DND-41 (cell line): Measurements from ENCODE around the gene KCND3.

ENCODE experiments used
- ATAC-seq: fragments of 200-7000 bp; cut with Tn5 transposase; 3 replicates; pipeline ENCODE4 v1.9.1; 2021; ENCODE audit warnings: low read depth; ENCODE audit not compliant: insufficient read depth
- DNase-seq: peaks from one replicate; pipeline ENCODE4 v3.0.0-alpha.2; 2020
- H2AFZ ChIP-seq: 2 replicates; pipeline ENCODE4 v1.6.0; 2012; ENCODE audit warnings: low read depth, low read length
- H3K27ac ChIP-seq: 2 replicates; pipeline ENCODE4 v1.5.1; 2012; ENCODE audit warnings: low read length, inconsistent platforms
- H3K27me3 ChIP-seq: fragments of 200-600 bp; sonication (generic); 2 replicates; pipeline ENCODE4 v1.6.0; 2012; ENCODE audit warnings: low read length, mild to moderate bottlenecking, inconsistent platforms; ENCODE audit not compliant: insufficient read depth, poor library complexity
- H3K36me3 ChIP-seq: 2 replicates; pipeline ENCODE4 v1.5.1; 2012; ENCODE audit warnings: low read length, inconsistent platforms; ENCODE audit not compliant: insufficient read depth
- H3K4me1 ChIP-seq: 2 replicates; pipeline ENCODE4 v1.5.1; 2012; ENCODE audit warnings: mild to moderate bottlenecking, low read length; ENCODE audit not compliant: insufficient read depth
- H3K4me2 ChIP-seq: 2 replicates; pipeline ENCODE4 v1.6.0; 2012; ENCODE audit warnings: mild to moderate bottlenecking, moderate library complexity, low read length, inconsistent platforms; ENCODE audit not compliant: insufficient read depth
- H3K4me3 ChIP-seq, 2 experiments: fragments of 200-600 bp in 1 of 2; shearing (Covaris generic) in 1 of 2; 2 replicates each; pipeline ENCODE4 v1.5.1; 2012 to 2016; ENCODE audit warnings: inconsistent platforms in 2 of 2, low read length in 2 of 2, mild to moderate bottlenecking in 2 of 2, low read depth in 1 of 2, moderate library complexity in 1 of 2
- H3K79me2 ChIP-seq: 2 replicates; pipeline ENCODE4 v1.6.0; 2012; ENCODE audit warnings: low read length, inconsistent platforms; ENCODE audit not compliant: insufficient read depth
- H3K9ac ChIP-seq: 2 replicates; pipeline ENCODE4 v1.6.0; 2012; ENCODE audit warnings: low read depth, mild to moderate bottlenecking, inconsistent platforms, low read length, moderate library complexity
- H3K9me3 ChIP-seq: 2 replicates; pipeline ENCODE4 v1.5.1; 2012; ENCODE audit warnings: low read length, moderate library complexity, mild to moderate bottlenecking, inconsistent platforms; ENCODE audit not compliant: insufficient read depth, severe bottlenecking
- H4K20me1 ChIP-seq: 2 replicates; pipeline ENCODE4 v1.6.0; 2012; ENCODE audit warnings: low read length; ENCODE audit not compliant: insufficient read depth
- CTCF ChIP-seq: IDR thresholded peaks from 2 replicates; pipeline ENCODE4 v1.5.1; 2012; ENCODE audit warnings: borderline replicate concordance, low read length, moderate library complexity, mild to moderate bottlenecking; ENCODE audit not compliant: poor library complexity, severe bottlenecking; ENCODE audit errors: extremely low read depth
- EZH2 ChIP-seq: IDR thresholded peaks from 3 replicates; pipeline ENCODE4 v1.6.1; 2012; ENCODE audit warnings: borderline replicate concordance, low read depth, mild to moderate bottlenecking, moderate library complexity, low read length, inconsistent platforms; ENCODE audit not compliant: severe bottlenecking

Gene KCND3

DNA sequence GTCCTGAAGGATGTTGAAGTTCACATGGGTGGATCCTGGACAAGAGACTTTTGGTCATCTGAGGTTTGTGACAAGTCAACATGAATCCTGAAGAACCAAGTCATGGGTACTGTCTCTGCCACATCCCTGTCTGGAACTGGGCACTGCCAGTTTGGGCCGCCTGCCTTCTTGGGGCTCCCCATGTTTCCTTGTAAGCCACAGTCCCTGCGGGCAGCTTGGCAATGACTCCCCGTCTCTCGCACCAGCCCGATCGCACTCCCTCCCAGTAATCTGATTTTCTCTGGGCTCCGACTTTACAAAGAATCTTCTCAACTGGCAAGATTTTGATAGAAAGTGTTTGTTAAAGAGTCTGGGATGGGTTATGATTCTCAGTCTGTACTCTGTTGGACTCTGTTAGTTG, 153.4 kb downstream of the KCND3 start:
- H3K4me1 ChIP-seq = no peaks in the 10 kb centered on the region
- ATAC-seq = no peak
- H3K9ac ChIP-seq = no peak overlapping the region
- H3K36me3 ChIP-seq = no peaks in the 10 kb centered on the region
- no peak for DNase-seq
- H3K79me2 ChIP-seq = no peaks in the 10 kb centered on the region
- peaks cover 5% of the 10 kb centered on the region for H3K27me3 ChIP-seq
- H3K27ac ChIP-seq = no peak overlapping the region
- TF ChIP-seq EZH2 (no peak), CTCF (no peak)
- no peak overlapping the region for H2AFZ ChIP-seq
- H3K4me2 ChIP-seq = no peak overlapping the region
- H3K9me3 ChIP-seq = no peaks in the 10 kb centered on the region
- no peaks in the 10 kb centered on the region for H4K20me1 ChIP-seq
- no peak overlapping the region for H3K4me3 ChIP-seq

GRCh38 chr1:111835514-111835913, 154.0 kb downstream of the KCND3 start:
- Histone ChIP-seq H3K9ac (no peak overlapping the region), H3K9me3 (no peaks in the 10 kb centered on the region), H3K36me3 (no peaks in the 10 kb centered on the region), H3K4me1 (no peaks in the 10 kb centered on the region), H3K4me3 (no peak overlapping the region), H2AFZ (no peak overlapping the region), H3K27ac (no peak overlapping the region), H3K4me2 (no peak overlapping the region), H4K20me1 (no peaks in the 10 kb centered on the region), H3K27me3 (peaks cover 5% of the 10 kb centered on the region), H3K79me2 (no peaks in the 10 kb centered on the region)
- TF ChIP-seq CTCF (no peak), EZH2 (no peak)
- DNase-seq = no peak
- no peak for ATAC-seq

DNA sequence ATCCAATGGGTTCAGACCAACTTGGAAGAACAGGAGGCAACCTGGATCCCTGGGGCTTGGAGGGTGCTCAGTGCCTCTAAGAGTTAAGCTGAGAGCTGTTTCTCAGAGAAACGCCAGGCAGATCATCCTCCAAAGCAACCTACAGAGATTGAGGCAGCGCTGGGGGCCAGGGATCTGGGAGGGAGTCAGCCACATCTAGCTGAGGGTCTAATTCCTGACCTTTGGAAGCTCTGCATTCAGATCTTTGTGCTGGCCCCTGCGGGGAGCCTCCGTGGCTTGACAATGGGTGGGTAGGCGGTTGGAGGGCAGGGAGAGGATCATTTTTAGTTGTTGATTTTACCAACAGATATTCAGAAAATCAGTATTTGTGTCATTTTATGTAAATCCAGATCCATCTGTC, 154.5 kb downstream of the KCND3 start:
- Histone ChIP-seq H3K79me2 (no peaks in the 10 kb centered on the region), H3K27ac (no peak overlapping the region), H3K9me3 (no peaks in the 10 kb centered on the region), H3K4me2 (no peak overlapping the region), H3K36me3 (no peaks in the 10 kb centered on the region), H3K4me1 (no peaks in the 10 kb centered on the region), H3K4me3 (no peak overlapping the region), H3K27me3 (peaks cover 5% of the 10 kb centered on the region), H2AFZ (no peak overlapping the region), H4K20me1 (no peaks in the 10 kb centered on the region), H3K9ac (no peak overlapping the region)
- no peak for ATAC-seq
- TF ChIP-seq CTCF (no peak), EZH2 (no peak)
- no peak for DNase-seq

DNA sequence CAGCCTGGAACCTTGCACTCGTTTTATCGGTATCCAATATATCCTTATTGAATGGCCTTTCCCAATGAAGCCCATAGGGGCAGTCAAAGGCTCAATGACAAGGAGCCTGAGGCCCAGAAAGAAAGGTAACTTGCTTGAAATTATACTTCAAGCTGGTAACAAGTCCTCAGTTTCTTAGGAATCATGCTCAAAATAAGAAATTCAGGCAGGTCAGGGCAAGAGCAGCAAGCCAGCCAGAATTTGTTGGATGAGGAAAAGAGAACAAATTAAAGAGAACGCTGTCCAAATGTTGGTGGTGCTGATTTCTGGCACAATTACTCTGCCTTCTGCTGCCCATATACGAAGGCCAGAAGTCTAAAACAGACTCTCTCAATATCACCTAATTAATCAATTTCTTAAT, 156.1 kb downstream of the KCND3 start:
- ATAC-seq = no peak
- Histone ChIP-seq H3K4me1 (no peaks in the 10 kb centered on the region), H3K36me3 (no peaks in the 10 kb centered on the region), H3K27ac (no peak overlapping the region), H3K79me2 (no peaks in the 10 kb centered on the region), H3K9me3 (no peaks in the 10 kb centered on the region), H3K9ac (no peak overlapping the region), H4K20me1 (no peaks in the 10 kb centered on the region), H3K4me2 (no peak overlapping the region), H3K27me3 (no peaks in the 10 kb centered on the region), H3K4me3 (no peak overlapping the region), H2AFZ (no peak overlapping the region)
- DNase-seq = peak; percentile 23
- no peak for TF ChIP-seq CTCF
